SU-DHL-6 (cell line): ENCODE measurements around the gene NAIP.
"Not testable (repeated sequence)": the region's sequence is repeated elsewhere in the genome, so short reads cannot be mapped to it uniquely, and the experiment has no call there.

Experiments used
- CTCF ChIP-seq: fragments of 200-600 bp; sonication (generic); IDR thresholded peaks from one replicate; pipeline ENCODE4 v1.5.1; 2017; ENCODE audit warnings: antibody characterized with exemption, mild to moderate bottlenecking, low read length, moderate library complexity; ENCODE audit not compliant: insufficient read depth, poor library complexity, severe bottlenecking
- EZH2phosphoT487 ChIP-seq: fragments of 200-600 bp; sonication (generic), shearing (Covaris generic); conservative IDR thresholded peaks from 2 replicates; pipeline ENCODE4 v1.6.1; 2018; ENCODE audit warnings: mild to moderate bottlenecking, antibody characterized with exemption, low read length, moderate library complexity, mixed read lengths

- TF ChIP-seq EZH2phosphoT487, CTCF: not testable (repeated sequence)
Measured at GRCh38 chr5:71061322-71061721, 36.2 kb upstream of the NAIP start.
